GM18873 (cell line): ENCODE data around the gene AGAP5.
"Not testable (repeated sequence)": the region's sequence is repeated elsewhere in the genome, so short reads cannot be mapped to it uniquely, and the experiment has no call there.

Experiments
- ATAC-seq: cut with Tn5 transposase; IDR thresholded peaks from one replicate; pipeline ENCODE4 v1.9.1; 2021; ENCODE audit warnings: mild to moderate bottlenecking, moderate library complexity, moderate number of reproducible peaks; ENCODE audit not compliant: unreplicated experiment, low FRiP score

AGAP5 gene

DNA sequence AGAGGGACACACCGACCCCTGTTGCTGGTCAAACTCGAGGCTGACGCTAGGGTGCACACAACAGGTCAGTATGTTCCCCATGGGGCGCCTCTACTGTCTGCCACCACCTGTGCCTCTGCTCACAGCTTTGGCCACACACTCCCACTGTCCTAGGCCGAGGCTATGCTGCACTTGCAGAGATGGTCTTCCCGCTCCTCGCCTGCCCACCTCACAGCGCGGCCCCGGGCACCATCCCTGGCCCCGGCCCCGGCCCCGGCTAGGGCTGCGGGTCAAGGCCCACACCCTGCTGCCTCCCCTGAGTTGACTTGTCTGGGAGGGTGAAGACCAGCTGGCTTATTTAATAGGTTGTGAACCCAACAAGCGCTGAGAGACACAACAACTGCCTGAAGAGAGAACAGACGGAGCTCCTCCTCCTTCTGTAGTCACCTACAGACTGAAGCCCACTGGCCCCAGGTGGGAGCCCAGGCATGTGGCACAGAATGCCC lies at the start of gene AGAP5:
TSS of gene AGAP5 (minus strand) at position 435 of the 485 bp plus-strand sequence. CDS start at position 81, 354 bp downstream.
- not testable (repeated sequence) for ATAC-seq

DNA sequence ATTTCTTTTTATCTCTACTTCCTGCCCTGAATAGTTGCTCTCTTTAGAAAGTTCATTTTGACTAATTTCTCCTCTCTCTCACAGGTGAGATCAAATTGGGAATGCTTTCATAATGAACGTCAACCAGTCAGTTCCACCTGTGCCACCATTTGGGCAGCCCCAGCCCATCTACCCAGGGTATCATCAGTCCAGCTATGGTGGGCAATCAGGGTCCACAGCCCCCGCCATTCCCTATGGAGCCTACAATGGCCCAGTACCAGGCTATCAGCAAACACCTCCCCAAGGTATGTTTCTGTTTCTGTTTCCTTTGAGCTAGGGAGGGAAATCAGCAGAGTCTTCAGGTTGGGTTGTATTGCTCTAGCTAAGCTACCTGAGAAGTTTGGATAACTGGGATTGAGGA lies 48.8 kb upstream of the AGAP5 start:
- ATAC-seq = no peak

DNA sequence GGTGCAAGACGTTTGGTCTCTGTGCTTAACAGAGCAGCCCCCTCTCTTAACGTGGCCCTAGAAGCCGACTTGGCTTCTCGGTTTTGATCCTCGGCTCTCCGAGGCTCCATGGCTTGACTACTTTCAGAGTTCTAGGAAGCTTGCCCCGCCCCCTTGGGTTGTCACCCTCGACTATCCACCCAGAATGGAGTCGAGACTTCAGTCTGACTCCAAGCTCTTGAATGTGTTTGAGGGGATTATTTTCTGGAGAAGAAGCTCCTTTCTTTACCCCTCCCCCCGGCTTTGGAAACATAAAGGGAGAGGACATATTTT lies 46.7 kb upstream of the AGAP5 start:
- peak; percentile 14 for ATAC-seq

DNA sequence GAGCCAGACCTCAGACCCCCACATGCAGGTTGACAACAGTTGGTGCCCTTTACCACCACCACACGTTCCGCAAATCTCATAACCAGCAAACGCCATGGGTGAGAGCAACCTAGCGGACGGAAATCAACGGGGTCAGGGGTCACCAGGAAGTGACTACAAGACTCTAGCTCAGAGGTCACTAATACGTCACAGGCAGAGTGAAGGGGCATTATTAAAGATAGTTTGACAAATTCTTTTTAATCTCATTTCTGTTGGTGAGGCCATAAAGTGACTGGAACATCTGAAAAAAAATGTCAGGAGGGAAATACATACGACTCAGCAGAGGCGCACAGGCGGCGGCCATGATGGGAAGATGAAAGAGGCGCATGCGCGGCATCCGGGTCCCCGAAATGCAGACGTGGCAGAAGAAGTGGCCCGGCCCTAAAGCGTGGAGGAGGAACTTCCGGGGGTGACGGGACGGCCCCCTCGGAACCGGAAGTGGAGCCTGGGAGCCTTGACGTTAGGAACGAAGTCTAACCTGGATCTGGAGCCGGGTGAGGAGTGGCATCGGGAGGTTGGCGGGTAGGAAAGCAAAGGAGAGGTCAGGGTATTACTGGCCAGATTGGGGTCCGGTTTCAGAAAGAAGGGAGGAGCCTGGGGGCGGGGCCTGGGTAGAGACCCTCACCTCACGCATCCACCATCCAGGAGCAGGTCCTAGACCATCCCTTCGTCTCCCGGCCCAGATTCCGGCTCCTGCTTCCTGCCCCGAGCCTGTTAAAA lies 46.2 kb upstream of the AGAP5 start, which contains the start of gene SEC24C:
TSS of gene SEC24C (plus strand) at position 468 of the 759 bp plus-strand sequence. CDS start 2,461 bp downstream, outside the sequence.
- peak; percentile 82 for ATAC-seq

DNA sequence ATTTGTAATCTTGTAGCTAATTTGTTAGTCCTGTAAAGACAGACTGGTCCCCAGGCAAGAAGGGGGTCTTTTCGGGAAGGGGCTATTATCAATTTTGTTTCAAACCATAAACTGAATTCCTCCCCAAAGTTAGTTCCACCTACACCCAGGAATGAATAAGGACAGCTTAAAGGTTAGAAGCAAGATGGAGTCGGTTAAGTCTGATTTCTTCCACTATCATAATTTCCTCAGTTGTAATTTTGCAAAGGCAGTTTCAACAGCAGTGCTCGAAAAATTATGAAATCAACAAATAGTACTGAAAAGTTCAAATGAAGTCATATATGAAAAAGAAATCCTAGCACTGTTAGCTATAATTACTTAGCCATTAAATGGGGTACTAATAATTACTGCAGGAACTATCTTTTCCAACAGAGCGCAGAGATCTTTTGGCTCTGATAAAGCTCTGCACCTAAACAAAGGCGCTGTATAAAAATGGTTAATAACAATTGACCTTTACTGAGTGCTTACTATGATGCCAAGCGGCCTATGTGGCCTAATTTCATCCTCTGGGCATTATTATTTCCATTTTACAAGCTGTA lies 45.5 kb upstream of the AGAP5 start:
- ATAC-seq = no peak

DNA sequence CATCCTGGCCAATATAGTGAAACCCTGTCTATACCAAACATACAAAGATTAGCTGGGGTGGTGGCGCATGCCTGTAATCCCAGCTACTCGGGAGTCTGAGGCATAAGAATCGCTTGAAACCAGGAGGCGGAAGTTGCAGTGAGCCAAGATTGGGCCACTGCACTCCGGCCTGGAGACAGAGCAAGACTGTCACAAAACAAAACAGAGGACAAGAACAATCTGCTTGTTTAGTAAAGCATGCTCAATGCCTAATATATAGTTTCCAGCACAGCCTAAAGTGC lies 44.5 kb upstream of the AGAP5 start:
- ATAC-seq = no peak

DNA sequence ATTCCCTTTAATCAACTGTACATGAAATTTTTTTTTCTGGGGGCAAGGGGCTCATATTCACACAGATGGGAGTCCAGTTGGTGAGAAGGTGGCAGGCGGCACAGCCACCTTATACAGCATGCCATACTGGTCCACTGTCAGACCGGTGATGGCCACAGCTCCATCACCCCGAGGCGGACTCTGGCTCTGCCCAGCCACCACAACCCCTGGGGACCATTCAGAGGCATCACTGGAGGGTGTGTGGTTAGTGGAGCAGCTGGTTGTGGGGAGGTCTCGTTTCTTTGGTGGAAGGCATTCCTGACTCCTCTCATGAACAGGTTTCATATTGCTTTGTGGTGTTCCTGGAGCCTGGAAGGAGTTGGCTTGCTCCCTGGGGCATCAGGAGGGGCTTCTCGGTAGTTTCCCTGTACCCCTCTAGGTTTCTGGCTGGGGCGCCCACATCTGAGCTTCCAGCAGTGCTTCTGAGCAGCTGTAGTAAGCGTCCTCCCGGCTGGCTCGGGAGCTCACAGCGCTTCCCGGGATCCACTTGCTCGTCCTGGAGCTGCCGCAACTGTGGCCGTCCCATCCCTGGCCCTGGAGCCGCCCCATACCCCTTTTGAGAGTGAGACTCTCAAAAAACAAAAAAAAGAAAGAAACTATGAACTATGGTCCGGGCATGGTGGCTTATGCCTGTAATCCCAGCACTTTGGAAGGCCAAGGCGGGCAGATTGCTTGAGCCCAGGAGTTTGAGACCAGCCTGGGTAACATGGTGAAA lies 42.8 kb upstream of the AGAP5 start:
- not testable (repeated sequence) for ATAC-seq

DNA sequence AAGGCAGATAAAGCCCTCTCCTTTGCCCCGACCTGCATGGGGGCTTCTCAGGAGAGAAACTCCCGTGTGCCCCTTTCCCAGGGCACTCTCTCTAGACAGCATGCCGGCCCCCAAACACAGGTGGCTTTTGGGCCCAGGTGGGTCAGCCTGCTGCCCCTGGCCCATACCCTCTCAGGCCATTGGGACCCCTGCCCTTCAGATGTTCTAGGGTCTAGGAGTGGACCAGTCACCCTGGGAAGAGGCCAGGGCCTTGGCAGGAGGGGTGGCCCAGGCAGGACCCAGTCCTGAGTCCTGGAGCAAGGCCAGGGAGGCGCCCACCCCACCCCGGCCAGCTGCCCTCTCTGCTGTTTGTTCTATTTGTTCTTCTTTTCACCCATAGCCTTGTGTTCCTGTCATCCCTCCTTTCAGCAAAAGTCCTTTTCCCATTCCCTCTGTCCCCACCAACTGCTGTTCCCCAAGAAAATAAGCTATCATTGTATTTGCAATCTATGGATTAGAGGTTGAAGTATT lies 36.9 kb upstream of the AGAP5 start:
- no peak for ATAC-seq

DNA sequence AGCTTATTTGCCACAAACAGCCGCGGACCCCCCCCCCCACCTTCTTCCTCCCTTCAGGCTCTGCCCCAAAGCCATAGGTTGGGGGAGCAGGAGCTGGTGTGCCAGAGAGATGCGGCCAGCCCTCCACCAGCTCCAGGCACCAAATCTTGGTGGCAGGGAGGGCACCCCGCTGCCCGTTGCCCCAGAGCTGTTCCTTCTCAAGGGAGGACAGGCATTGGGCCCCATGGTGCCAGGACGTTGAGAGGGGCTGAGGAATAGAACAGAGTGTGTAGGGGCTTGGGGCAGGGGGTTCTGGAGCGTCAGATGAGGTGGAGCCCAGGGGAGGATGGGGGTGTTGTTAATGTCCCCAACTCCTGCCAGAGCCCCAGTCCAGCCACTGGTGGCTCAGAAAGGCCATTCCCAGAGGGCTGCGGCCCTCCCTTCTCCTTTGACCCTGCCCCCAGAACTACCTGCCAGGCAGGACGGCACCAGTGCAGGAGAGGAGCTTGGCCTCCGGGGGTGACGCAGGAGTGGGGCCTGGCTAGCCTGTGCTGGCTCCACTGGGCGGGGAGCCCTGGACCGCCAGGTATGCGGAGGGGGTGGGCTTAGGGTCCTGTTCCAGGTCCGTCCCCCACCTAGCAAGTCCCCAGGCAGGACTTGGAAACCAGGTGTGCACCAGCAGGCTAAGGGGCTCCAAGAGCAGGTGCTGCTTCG lies 36.3 kb upstream of the AGAP5 start:
- no peak for ATAC-seq

DNA sequence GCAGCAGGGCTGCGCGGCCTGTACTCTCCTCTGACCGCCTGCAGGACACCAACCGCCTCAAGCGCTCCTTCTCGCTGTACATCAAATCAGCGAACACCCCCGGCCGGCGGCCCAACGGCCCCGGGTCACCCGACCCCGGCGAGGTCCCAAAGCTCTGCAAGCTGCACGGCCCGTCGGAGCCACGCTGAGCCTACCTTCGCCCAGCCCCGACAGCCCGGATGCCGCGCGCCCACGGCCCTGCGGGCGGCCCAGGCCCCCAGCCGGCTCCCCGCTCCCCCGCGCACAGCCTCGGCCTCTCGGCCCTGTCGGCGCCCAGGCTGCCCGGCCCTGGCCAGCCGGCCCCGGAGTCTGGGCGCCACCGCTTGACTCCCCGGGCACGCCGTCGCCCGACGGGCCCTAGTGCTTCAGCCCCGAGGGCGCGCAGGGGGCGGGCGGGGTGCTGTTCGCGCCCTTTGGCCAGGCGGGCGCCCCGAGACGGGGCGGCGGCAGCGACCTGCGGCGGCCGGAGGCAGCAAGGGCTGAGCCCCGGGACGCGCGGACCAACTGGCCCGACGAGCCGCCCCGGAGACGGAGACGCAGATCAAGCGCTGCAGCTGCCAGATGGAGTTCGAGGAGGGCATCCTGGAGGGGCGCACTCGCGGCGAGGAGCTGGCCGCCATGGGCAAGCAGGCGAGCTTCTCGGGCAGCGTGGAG lies 35.2 kb upstream of the AGAP5 start:
- no peak for ATAC-seq

DNA sequence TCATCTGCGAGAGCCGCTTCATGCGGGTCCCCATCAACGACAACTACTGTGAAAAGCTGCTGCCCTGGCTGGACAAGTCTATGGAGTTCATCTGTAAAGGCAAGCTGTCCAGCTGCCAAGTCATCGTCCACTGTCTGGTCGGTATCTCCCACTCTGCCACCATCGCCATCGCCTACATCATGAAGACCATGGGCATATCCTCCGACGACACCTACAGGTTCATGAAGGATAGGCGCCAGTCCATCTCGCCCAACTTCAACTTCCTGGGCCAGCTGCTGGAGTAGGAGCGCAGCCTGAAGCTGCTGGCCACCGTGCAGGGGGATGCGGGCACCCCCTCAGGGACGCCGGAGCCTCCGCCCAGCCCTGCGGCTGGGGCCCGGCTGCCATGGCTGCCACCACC lies 34.5 kb upstream of the AGAP5 start:
- ATAC-seq = no peak

DNA sequence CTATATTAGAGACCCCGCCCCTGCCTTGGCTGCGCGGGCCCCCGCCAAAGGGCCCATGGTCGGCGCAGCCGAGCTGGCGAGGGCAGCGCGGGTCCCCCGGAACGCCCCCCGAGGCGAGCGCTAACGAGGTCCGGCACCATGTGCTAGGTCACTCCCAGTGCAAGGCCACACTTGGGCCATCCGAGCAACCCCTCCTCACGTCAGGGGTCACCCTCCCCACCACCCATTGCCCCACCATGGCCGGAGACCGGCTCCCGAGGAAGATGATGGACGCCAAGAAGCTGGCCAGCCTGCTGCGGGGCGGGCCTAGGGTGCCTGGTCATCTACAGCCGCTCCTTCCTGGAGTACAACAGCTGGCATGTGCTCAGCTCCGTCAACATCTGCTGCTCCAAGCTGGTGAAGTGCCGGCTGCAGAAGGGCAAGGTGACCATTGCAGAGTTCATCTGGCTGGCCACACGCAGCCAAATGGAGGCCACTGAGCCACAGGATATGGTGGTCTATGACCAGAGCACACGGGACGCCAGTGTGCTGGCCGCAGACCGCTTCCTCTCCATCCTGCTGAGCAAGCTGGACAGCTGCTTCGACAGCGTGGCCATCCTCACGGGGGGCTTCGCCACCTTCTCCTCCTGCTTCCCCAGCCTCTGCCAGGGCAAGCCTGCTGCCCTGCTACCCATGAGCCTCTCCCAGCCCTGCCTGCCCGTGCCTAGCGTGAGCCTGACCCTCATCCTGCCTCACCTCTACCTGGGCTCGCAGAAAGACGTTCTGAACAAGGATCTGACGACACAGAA lies 33.9 kb upstream of the AGAP5 start:
- ATAC-seq = no peak

DNA sequence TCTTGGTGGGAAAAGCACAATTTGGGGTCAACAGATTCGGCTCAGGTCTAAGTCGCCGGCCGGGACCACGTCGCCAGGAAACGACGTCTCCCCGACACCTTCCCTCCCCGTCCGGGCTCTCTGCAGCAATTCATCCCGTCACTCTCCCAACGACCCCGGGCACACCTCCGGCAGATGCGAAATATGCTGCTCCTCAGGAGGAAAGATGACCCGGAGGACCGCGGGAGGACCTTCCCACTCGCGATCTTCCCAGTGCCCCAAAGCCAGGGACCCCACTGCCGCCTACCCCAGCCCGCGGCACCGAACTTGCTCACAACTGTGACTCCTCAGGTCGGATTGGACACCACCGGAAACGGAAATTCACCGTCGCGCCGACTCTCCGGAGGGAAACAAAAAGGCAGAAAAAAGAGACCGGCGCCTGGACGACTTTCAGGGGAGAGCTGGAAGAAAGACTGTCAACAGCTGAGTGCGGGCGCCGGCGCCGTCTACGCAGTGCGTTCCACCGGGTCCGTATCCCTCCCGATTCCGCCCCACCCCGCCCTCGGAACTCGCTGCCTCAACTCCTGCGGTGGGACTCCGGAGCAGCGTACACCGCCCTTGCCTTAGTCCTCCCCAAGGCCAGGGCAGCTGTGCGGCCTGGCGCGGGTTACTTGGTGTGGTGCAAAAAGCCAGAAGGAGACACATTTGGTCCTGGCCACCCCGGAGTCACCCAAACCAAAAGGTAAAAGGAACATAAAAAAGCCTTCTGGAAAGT lies 32.4 kb upstream of the AGAP5 start:
- ATAC-seq = peak; percentile 77

DNA sequence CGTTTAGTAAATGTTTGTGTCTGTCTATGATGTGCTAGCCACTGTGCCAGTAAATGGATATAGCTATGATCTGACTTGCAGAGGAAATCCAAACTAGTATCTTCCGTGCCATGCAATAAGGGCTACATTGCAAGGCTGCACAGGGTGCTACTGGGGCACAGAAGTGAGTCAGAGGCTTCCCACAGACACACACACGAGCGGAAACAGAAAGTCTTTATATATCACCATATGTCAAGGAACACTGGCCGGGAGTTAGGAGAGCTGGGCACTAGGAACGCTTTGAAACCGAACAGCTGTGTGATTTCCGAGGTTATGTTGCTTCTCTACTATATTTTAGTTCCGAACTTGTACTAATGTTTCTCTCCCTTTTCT lies 31.9 kb upstream of the AGAP5 start:
- not testable (repeated sequence) for ATAC-seq

DNA sequence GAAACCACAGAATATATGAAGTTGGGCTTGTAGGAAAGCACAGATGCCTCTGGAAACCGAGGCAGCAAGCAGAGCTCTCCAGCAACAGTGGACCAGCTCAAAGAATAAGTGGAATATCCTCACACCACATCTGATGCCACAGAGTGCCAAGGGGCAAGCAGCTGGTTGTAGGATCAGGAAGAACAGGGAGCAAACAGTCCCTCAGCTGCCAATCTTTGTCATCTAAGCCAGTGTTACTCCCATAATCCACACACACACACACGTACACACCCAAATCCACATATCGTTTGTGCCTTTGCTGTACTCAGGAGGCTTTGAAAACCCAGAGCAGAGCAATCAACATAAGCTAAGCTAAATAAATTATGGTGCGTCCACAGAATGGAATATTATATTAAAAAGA lies 25.6 kb upstream of the AGAP5 start:
- no peak for ATAC-seq

DNA sequence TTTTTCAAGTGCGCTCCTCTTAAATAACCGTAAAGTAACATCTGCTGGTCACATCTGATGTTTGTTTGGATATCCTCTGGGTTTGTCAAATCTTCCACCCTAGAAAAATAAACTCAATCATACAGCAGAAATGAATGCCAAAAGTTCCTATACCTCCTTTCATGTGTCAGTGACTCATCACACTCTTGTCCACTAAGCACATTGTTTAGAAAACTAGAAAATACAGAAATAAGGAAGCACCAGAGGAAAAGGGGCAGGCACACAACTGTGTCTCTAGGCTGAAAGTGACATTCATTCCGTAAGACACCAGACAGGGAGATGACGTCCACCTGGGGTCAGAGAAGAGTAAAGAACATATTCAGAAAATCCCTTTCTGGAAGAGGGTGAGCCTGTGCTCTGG lies 22.7 kb upstream of the AGAP5 start:
- not testable (repeated sequence) for ATAC-seq

DNA sequence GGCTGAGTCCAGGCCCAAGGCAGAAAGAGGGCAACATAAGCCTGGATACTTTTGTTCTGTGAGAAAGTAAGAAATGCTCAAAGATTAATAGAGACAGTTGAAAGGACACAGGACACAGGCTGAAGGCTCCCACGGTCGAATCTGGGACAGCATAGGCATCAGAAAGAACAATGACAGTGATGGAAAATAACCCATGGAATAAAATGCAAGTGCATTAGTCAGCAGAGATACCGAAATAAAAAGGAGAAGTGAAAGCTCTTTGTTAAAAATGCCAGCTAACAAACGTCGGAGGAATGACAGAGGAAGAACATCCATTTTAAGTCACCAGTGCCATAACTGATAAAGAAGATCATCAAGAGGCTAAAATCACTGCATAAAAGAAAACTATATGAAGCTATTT lies 19.6 kb upstream of the AGAP5 start:
- ATAC-seq = no peak

DNA sequence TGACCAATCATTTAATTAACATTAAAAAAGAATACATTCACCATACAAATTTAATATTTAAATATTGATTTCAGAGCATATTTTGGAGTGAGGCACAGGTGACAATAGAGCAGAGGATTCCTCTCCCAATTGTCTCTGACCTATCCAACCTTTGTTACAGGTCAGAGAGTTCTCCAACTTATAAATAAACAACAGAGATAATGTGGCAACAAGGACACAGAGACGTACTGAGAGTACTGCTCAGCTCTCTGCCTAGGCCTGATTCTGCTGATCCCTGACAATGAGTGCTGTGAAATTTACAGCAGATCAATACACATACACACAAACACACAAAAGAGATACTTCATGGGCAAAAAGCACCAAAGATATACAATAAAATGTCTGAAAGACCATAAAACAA lies 18.3 kb upstream of the AGAP5 start:
- no peak for ATAC-seq
